H1 (cell line): ENCODE measurements around the gene FOXN1. TPM values are rescaled to one million over a fixed set of nuclear protein-coding genes. Genes with fewer than 3 reads are reported as not detected.

Experiments used
- CBX8 ChIP-seq: fragments of 300-800, 300-1000 bp; sonication (generic); IDR thresholded peaks from 2 replicates; pipeline ENCODE4 v1.7.1; 2016; ENCODE audit warnings: low read depth, low read length, borderline replicate concordance
- E2F6 ChIP-seq: IDR thresholded peaks from 2 replicates; pipeline ENCODE4 v1.6.1; 2012; ENCODE audit warnings: inconsistent platforms
- NANOG ChIP-seq: IDR thresholded peaks from 2 replicates; pipeline ENCODE4 v1.6.1; 2011; ENCODE audit warnings: low read length, low read depth, mild to moderate bottlenecking, inconsistent platforms; ENCODE audit not compliant: insufficient read depth, poor library complexity, severe bottlenecking
- POU5F1 ChIP-seq: IDR thresholded peaks from 2 replicates; pipeline ENCODE4 v1.6.1; 2011; ENCODE audit warnings: low read depth, mild to moderate bottlenecking, low read length, moderate library complexity
- RAD21 ChIP-seq, 2 experiments: IDR thresholded peaks in 1 of 2; conservative IDR thresholded peaks in 1 of 2; 2 replicates each; pipeline ENCODE4 v1.6.1; 2011; ENCODE audit warnings: low read depth in 2 of 2, low read length in 2 of 2, improper control_type of control experiment in 1 of 2, inconsistent platforms in 1 of 2, mild to moderate bottlenecking in 1 of 2, moderate library complexity in 1 of 2
- SAP30 ChIP-seq: fragments of 300-600 bp; sonication (generic); IDR thresholded peaks from 2 replicates; pipeline ENCODE4 v1.7.1; 2012; ENCODE audit warnings: low read length, moderate library complexity, mild to moderate bottlenecking, inconsistent platforms; ENCODE audit not compliant: insufficient read depth, insufficient replicate concordance
- SP4 ChIP-seq: IDR thresholded peaks from 2 replicates; pipeline ENCODE4 v1.6.1; 2012; ENCODE audit warnings: low read length, inconsistent platforms
- TEAD4 ChIP-seq: IDR thresholded peaks from 2 replicates; pipeline ENCODE4 v1.6.1; 2012; ENCODE audit warnings: low read depth, low read length, inconsistent platforms, mixed read lengths
- polyA plus RNA-seq, 7 experiments: library from polyadenylated mRNA; depleted of rRNA in 3 of 7; stranded (reverse) in 5 of 7; unstranded in 2 of 7; fragments of >200 nt in 5 of 7; fragments of 200-250 nt in 2 of 7; gene quantifications; 1 replicate in 5 of 7; 2 replicates in 1 of 7; 4 replicates in 1 of 7; pipeline versions ENCODE4 v1.2.1 to v1.2.3, GENCODE V29; 2011 to 2013; ENCODE audit warnings: missing spikeins in 2 of 7, mixed read lengths in 2 of 7
- total RNA-seq: library from RNA; stranded (reverse); fragmentation: NEBNext Ultra II Directional; extraction: Animal tissue kit (Norgen Biotek cat#: 25700); gene quantifications from 2 replicates; pipeline ENCODE4 v1.2.1, GENCODE V29; 2021

The FOXN1 gene
- total and polyA plus RNA-seq, 2 of the 8 experiments (the other 6 are each of a cell fraction or from before 2014, with no cell fraction given) = not detected

DNA sequence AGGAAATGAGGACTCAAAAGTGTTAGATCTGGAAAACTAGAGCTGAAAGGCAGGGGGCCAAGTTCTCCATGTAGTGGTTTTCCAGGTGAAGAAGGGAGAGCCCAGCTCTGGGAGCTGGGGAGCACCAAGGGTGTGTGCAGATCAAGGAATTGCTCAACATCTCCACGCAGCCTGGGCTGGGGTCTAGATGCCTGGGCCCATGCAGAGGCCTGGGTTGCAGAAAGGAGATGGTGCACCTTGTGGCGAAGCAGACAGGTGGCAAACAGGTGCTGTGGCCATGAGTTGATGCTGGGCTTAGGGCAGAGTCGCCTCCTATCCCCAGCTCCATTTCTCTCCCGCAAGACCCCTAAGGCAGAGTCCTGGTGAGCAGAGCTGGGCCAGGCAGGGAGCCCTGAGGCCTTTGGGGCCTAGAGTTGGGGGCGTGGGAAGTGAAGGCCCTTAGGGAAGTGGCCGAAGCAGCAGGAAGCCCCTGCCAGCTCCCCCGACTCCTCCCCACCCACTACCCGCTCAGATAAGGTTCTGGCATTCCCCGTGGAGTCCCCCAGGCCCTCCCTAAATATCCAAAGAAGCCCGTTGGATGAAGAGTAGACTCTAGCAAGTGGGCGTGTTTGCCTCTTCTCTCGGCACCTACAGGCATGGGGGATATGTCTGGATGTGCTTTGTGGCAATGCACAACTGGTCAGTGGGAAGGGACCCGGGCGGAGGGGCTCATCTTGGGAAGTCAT lies 777 bp downstream of the FOXN1 start (continued):
- TF ChIP-seq TEAD4 (no peak), NANOG (no peak), RAD21 (IDR thresholded peaks at IDR 0.05 in 1 of 2, conservative IDR thresholded peaks at IDR 0.05 in 1 of 2; ENCODE audit: low read depth in 2 of 2, low read length in 2 of 2) (no peak), POU5F1 (no peak), E2F6 (no peak), SP4 (no peak), SAP30 (no peak), CBX8 (no peak)
